SK-N-SH (cell line): ENCODE results near the gene ZNF23.

Source experiments
- CTCF ChIP-seq: fragments of 200-600 bp; sonication (generic); IDR thresholded peaks from 2 replicates; pipeline ENCODE4 v1.6.1; 2017; ENCODE audit warnings: antibody characterized with exemption, mild to moderate bottlenecking, moderate library complexity
- EP300 ChIP-seq, 2 experiments: IDR thresholded peaks; 2 replicates each; pipeline versions ENCODE4 v1.4.0 to v1.6.1; 2012; ENCODE audit warnings: borderline replicate concordance in 1 of 2, low read depth in 1 of 2, low read length in 1 of 2
- FOXJ3 ChIP-seq: sonication (generic); formaldehyde crosslinking; IDR thresholded peaks from 2 replicates; pipeline ENCODE4 v1.5.1; 2020; ENCODE audit warnings: mild to moderate bottlenecking, missing genetic modification reagents
- JUND ChIP-seq: IDR thresholded peaks from 2 replicates; pipeline ENCODE4 v1.4.0; 2012
- MXI1 ChIP-seq: IDR thresholded peaks from 2 replicates; pipeline ENCODE4 v1.6.1; 2012; ENCODE audit warnings: mild to moderate bottlenecking, low read depth, low read length, improper control_type of control experiment
- RCOR1 ChIP-seq: fragments of 150-350 bp; IDR thresholded peaks from 2 replicates; pipeline ENCODE4 v1.6.1; 2017; ENCODE audit warnings: antibody characterized with exemption, low read length

- TF ChIP-seq RCOR1 (no peak), MXI1 (no peak), JUND (no peak), CTCF (no peak), EP300 (IDR thresholded peaks at IDR 0.05; ENCODE audit: borderline replicate concordance in 1 of 2, low read depth in 1 of 2, low read length in 1 of 2) (no peak), FOXJ3 (CRISPR knock-in tag) (no peak)
Measured at GRCh38 chr16:71399801-71400563, 62.1 kb downstream of the ZNF23 start.
